Activated T-cell treated with anti-CD3 and anti-CD28 coated beads, Interleukin-2, amount 50 U/mL, for 24 hours (primary cell): ENCODE data around the gene QPRT.
"Not testable (repeated sequence)": the region's sequence is repeated elsewhere in the genome, so short reads cannot be mapped to it uniquely, and the experiment has no call there.

Source experiments
- DNase-seq: peaks from one replicate; pipeline ENCODE4 v3.0.0-alpha.2; 2020
- H3K27ac Mint-ChIP-seq: 2 replicates; pipeline ENCODE4 v1.8.0; 2020; ENCODE audit warnings: mild to moderate bottlenecking, mixed read lengths
- H3K27me3 Mint-ChIP-seq: 2 replicates; pipeline ENCODE4 v1.8.0; 2020; ENCODE audit warnings: mixed read lengths
- H3K36me3 Mint-ChIP-seq: 2 replicates; pipeline ENCODE4 v1.8.0; 2020; ENCODE audit warnings: low read depth, mixed read lengths
- H3K4me1 Mint-ChIP-seq: 2 replicates; pipeline ENCODE4 v1.8.0; 2020; ENCODE audit warnings: low read depth, mixed read lengths
- H3K4me3 Mint-ChIP-seq: 2 replicates; pipeline ENCODE4 v1.8.0; 2020; ENCODE audit warnings: mild to moderate bottlenecking, moderate library complexity, mixed read lengths
- H3K9me3 Mint-ChIP-seq: 2 replicates; pipeline ENCODE4 v1.8.0; 2020; ENCODE audit warnings: mixed read lengths

Gene QPRT

GRCh38 chr16:29668267-29668666 is 10.7 kb upstream of the QPRT start:
- peaks cover 65% of the 10 kb centered on the region for H3K36me3 Mint-ChIP-seq
- no peak overlapping the region for H3K27ac Mint-ChIP-seq
- no peaks in the 10 kb centered on the region for H3K9me3 Mint-ChIP-seq
- no peak for DNase-seq
- H3K27me3 Mint-ChIP-seq = no peaks in the 10 kb centered on the region
- peaks cover 44% of the 10 kb centered on the region for H3K4me1 Mint-ChIP-seq
- H3K4me3 Mint-ChIP-seq = no peak overlapping the region

DNA sequence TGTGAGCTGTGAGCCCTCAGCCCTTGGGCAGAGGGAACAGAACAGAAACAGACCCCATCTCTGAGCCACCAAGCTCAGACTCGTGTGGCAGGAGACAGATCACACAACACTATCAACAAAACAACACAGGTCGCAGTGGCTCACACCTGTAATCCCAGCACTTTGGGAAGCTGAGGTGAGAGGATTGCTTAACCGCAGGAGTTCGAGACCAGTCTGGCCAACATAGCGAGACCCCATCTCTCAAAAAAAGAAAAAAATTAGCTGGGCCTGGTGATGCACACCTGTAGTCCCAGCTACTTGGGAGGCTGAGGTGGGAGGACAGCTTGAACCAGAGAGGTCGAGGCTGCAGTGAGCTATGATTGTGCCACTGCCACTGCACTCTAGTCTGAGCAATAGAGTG is 5.5 kb upstream of the QPRT start:
- Mint-ChIP-seq H3K9me3 (no peaks in the 10 kb centered on the region), H3K27me3 (no peaks in the 10 kb centered on the region), H3K27ac (no peak overlapping the region), H3K4me3 (no peak overlapping the region), H3K36me3 (peaks cover 24% of the 10 kb centered on the region), H3K4me1 (peaks cover 17% of the 10 kb centered on the region)
- DNase-seq = no peak

DNA sequence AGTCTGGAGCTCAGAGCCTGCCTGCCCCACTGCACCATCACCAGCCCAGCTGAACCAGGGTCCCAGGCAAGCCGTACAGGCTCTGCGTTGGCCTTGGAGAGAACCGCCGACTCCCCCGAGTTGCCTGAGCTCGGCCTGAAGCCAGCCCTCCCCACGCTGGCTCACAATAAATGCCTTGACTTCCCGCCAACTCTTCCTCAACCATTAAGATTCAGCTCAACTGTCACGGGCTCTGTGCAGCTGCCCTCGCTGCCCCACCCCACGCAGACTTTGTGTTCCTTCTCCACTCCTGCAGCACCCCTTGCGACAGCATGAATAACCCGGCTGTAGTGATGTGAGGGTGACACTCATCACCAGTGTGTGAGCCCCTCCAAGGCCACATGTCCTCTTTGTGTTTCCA is 4.8 kb upstream of the QPRT start:
- Mint-ChIP-seq H3K4me3 (no peak overlapping the region), H3K36me3 (peaks cover 23% of the 10 kb centered on the region), H3K27me3 (no peaks in the 10 kb centered on the region), H3K9me3 (no peaks in the 10 kb centered on the region), H3K4me1 (peaks cover 20% of the 10 kb centered on the region), H3K27ac (peak overlapping the region; percentile 73)
- DNase-seq = no peak

DNA sequence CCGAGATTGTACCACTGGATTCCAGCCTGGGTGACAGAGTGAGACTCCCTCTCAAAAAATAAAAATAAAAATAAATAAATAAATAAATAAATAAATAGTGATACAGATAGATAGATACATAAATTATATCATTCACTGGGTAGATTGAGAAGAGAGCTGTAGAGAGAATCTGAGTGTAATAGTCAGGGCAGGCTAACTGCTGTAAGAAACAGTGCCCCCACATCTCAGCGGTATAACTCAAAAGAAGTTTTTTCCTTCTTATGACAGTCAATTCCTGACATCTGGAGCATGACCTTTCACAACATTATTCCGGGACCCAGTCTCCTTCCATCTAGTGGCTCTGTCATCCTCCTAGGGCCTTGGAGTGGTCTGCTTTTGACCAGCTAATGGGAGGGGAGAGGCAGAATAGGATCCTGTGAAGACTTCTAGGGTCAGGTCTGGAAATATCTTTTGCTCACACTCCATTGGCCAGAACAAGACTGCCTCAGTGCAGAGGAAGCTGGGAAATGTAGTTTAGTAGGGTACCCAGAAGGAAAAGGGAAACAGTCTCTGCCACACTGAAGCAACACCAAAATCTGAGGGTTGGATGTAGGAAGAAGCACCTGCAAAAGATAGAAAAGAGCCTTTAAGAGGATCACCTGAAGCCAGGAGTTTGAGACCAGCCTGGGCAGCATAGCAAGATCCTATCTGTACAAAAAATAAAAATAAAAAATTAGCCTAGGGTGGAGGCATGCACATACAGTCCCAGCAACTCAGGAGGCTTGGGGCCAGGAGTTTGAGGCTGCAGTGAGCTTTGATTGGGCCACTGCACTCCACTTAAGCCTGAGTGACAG is 3.0 kb upstream of the QPRT start:
- no peaks in the 10 kb centered on the region for H3K27me3 Mint-ChIP-seq
- H3K27ac Mint-ChIP-seq = peak overlapping the region; percentile 14
- DNase-seq = no peak
- H3K4me3 Mint-ChIP-seq = no peak overlapping the region
- H3K4me1 Mint-ChIP-seq = peaks cover 29% of the 10 kb centered on the region
- no peaks in the 10 kb centered on the region for H3K9me3 Mint-ChIP-seq
- H3K36me3 Mint-ChIP-seq = peaks cover 16% of the 10 kb centered on the region

- Mint-ChIP-seq H3K36me3 (peaks cover 8% of the 10 kb centered on the region), H3K9me3 (no peaks in the 10 kb centered on the region), H3K4me1 (peaks cover 25% of the 10 kb centered on the region), H3K4me3 (no peak overlapping the region), H3K27ac (peak overlapping the region; percentile 41), H3K27me3 (no peaks in the 10 kb centered on the region)
- DNase-seq = no peak
These were observed 1.8 kb upstream of the QPRT start for GRCh38 chr16:29676989-29677785.

DNA sequence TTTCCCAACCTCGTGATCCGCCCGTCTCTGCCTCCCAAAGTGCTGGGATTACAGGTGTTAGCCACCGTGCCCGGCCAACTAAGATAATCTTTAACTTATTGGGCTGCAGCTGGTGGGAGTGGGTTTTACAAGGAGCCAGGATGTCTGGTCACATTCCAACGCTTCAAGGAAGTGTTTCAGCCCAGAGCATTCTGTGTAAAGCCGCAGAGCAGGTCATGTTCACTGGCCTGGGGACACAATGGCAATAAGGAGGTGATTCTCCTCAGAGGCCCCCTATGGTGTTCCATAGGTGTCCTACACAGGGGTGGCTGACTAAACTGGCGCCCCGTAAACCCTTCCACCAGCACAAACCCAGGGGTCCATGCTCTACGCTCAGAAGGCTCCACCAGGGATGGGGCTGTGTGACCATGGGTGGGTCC is 1.2 kb downstream of the QPRT start:
- DNase-seq = no peak
- Mint-ChIP-seq H3K4me3 (peak overlapping the region; percentile 64), H3K36me3 (no peaks in the 10 kb centered on the region), H3K4me1 (peaks cover 22% of the 10 kb centered on the region), H3K27ac (peak overlapping the region; percentile 88), H3K9me3 (no peaks in the 10 kb centered on the region), H3K27me3 (no peaks in the 10 kb centered on the region)

GRCh38 chr16:29683543-29684090 is 4.6 kb downstream of the QPRT start:
- H3K4me3 Mint-ChIP-seq = no peak overlapping the region
- H3K27ac Mint-ChIP-seq = peak overlapping the region; percentile 7
- H3K27me3 Mint-ChIP-seq = no peaks in the 10 kb centered on the region
- no peaks in the 10 kb centered on the region for H3K36me3 Mint-ChIP-seq
- H3K9me3 Mint-ChIP-seq = no peaks in the 10 kb centered on the region
- H3K4me1 Mint-ChIP-seq = peaks cover 31% of the 10 kb centered on the region
- DNase-seq = no peak

DNA sequence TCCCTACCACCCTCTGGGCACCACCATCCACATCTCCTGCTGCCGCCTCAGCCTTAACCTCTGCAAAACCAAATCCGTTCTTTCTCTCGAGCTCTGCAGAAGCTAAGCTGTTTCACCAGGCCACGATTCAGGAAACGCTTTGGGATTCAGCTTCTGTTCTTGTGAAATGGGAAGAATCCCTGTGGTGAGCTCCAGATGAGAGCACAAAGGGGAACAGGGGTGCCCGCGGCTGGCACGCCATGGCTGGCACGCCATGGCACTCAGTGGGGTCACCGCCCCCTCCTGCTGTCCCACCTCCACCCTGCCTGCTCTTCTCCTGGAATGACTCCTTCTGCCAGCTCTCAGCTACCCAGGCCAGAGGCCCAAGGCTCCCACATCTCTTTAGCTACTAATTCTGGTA is 5.7 kb downstream of the QPRT start:
- H3K9me3 Mint-ChIP-seq = no peaks in the 10 kb centered on the region
- DNase-seq = no peak
- peaks cover 22% of the 10 kb centered on the region for H3K4me1 Mint-ChIP-seq
- no peak overlapping the region for H3K27ac Mint-ChIP-seq
- H3K27me3 Mint-ChIP-seq = no peaks in the 10 kb centered on the region
- no peak overlapping the region for H3K4me3 Mint-ChIP-seq
- H3K36me3 Mint-ChIP-seq = no peaks in the 10 kb centered on the region

- H3K27ac Mint-ChIP-seq = peak overlapping the region; percentile 60
- no peak overlapping the region for H3K4me3 Mint-ChIP-seq
- peaks cover 18% of the 10 kb centered on the region for H3K4me1 Mint-ChIP-seq
- H3K27me3 Mint-ChIP-seq = no peaks in the 10 kb centered on the region
- no peak for DNase-seq
- no peaks in the 10 kb centered on the region for H3K9me3 Mint-ChIP-seq
- H3K36me3 Mint-ChIP-seq = no peaks in the 10 kb centered on the region
These were observed 7.9 kb downstream of the QPRT start for GRCh38 chr16:29686740-29687332.

GRCh38 chr16:29687755-29688154 is 8.8 kb downstream of the QPRT start:
- Mint-ChIP-seq H3K4me1 (peaks cover 18% of the 10 kb centered on the region), H3K36me3 (no peaks in the 10 kb centered on the region), H3K27me3 (no peaks in the 10 kb centered on the region), H3K9me3 (no peaks in the 10 kb centered on the region), H3K4me3 (no peak overlapping the region), H3K27ac (no peak overlapping the region)
- no peak for DNase-seq

DNA sequence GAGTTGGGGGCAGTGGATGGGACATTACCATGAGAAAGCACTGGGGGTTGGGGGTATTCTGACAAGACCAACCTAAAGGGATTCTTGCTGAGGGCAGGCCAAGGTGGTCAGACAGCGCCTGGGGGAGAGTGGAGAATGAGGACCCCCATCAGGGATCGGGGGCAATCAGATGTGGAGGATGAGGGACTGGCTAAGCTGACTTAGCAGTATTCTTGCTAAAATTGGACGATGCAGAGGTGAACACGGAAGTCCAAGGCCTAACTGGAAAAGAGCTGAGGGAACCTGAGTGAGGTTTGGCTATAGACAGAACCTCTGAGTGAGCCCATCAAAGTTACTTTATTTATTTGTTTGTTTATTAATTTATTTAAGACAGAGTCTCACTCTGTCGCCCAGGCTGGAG is 9.2 kb downstream of the QPRT start:
- H3K4me1 Mint-ChIP-seq = peaks cover 18% of the 10 kb centered on the region
- no peak for DNase-seq
- H3K27ac Mint-ChIP-seq = no peak overlapping the region
- H3K27me3 Mint-ChIP-seq = no peaks in the 10 kb centered on the region
- H3K4me3 Mint-ChIP-seq = no peak overlapping the region
- no peaks in the 10 kb centered on the region for H3K36me3 Mint-ChIP-seq
- H3K9me3 Mint-ChIP-seq = no peaks in the 10 kb centered on the region

DNA sequence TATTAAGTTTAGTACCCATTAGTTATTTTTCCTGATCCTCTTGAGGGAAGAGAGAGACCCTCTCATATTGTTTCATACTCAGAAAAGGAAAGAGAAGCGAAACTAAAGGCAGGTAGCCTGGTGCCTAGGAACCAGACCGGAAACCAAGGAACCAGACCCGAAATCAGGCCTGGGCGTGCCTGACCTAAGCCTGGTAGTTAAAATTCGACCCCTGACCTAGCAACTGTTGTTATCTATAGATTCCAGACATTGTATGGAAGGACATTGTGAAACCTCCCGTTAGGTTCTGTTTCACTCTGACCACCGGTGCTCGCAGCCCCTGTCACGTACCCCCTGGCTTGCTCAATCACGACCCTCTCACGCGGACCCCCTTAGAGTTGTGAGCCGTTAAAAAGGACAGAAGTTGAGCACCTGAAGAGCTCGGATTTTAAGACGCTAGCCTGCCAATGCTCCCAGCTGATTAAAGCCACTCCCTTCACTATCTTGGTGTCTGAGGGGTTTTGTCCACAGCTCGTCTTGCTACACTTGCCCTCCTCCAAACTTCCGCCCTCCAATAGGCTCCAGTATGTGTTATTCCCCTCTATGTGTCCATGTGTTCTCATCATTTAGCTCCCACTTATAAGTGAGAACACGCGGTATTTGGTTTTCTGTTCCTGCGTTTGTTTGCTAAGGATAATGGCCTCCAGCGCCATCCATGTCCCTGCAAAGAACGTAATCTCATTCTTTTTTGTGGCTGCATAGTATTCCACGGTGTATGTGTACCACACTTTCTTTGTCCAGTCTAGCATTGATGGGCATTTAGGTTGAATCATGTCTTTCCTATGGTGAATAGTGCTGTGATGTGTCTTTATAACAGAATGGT is 10.7 kb downstream of the QPRT start:
- not testable (repeated sequence) for H3K27ac Mint-ChIP-seq, DNase-seq, H3K4me3 Mint-ChIP-seq, H3K27me3 Mint-ChIP-seq, H3K9me3 Mint-ChIP-seq, H3K36me3 Mint-ChIP-seq
- peaks cover 18% of the 10 kb centered on the region for H3K4me1 Mint-ChIP-seq

DNA sequence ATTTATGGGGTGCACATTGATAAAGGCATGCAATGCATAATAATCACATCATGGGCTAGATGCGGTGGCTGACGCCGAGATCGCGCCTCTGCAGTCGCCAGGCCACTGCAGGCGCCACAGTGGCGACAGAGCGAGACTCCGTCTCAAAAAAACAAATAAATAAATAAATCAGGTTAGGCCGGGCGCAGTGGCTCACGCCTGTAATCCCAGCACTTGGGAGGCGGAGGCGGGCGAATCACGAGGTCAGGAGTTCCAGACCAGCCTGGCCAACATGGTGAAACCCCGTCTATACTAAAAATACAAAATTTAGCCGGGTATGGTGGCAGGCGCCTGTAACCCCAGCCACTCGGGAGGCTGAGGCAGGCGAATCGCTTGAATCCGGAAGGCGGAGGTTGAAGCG is 13.6 kb downstream of the QPRT start:
- not testable (repeated sequence) for H3K27ac Mint-ChIP-seq

More for the DNA sequence above, 13.6 kb downstream of the QPRT start:
- H3K4me1 Mint-ChIP-seq, H3K27me3 Mint-ChIP-seq, H3K9me3 Mint-ChIP-seq, DNase-seq, H3K4me3 Mint-ChIP-seq, H3K36me3 Mint-ChIP-seq: not testable (repeated sequence)
